Measurements from ENCODE around the gene SLC35D1. TPM values are rescaled to one million over a fixed set of nuclear protein-coding genes. Genes with fewer than 3 reads are reported as not detected.
A peak's percentile ranks its signal among the peaks of the same experiment; 100 is the strongest.

SLC35D1 gene
- total and polyA plus RNA-seq, 2 of the 8 experiments (the other 6 are each of a cell fraction or from before 2014, with no cell fraction given), result 1.2 to 2.7 TPM

DNA sequence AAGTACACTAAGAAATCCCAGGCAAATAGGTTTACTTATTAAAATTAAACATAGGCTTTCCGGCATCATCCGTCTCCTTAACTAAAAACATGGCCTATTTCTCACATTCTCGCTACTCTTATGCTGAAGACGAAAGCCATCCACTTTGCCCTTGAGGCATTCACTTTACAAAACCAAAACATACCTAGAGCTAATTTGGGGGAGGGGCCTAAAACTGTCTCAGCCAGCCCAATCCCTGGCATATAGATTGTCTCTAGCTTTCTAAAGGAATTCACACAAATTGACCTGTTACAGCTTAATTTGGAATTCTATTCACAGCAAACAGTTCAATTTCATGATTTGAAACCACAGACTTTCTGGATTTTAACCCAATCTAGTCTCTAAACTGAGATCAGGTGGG, 34.8 kb downstream of the SLC35D1 start:
- no peaks in the 10 kb centered on the region for H3K79me2 ChIP-seq (ENCODE audit: control insufficient read depth in 1 of 2, insufficient read depth in 2 of 2, low read length in 2 of 2)
- H2AFZ ChIP-seq (ENCODE audit: low read length), result no peak overlapping the region
- no peak overlapping the region for H3K4me3 ChIP-seq (ENCODE audit: extremely low read depth in 1 of 4, insufficient read depth in 2 of 4, low read depth in 3 of 4, low read length in 4 of 4)
- no peak overlapping the region for H3K4me2 ChIP-seq (ENCODE audit: insufficient read depth in 1 of 2, low read depth in 2 of 2, low read length in 2 of 2)
- 92% methylated on average over 4 of the region's 4 CpGs; no CpG with 5 or more reads in 1 of the 2 experiments for WGBS, 2 experiments (ENCODE audit: extremely low coverage in 1 of 2, insufficient coverage in 1 of 2, insufficient read length in 1 of 2, insufficient replicate concordance in 2 of 2, low coverage in 1 of 2, low lambda C conversion rate in 2 of 2, missing lambda C conversion rate in 1 of 2)
- H3K79me1 ChIP-seq (ENCODE audit: low read depth, low read length), result no peaks in the 10 kb centered on the region
- H4K5ac ChIP-seq (ENCODE audit: insufficient read length, low read depth, low read length), result no peak overlapping the region
- no peak overlapping the region for H3K27ac ChIP-seq (ENCODE audit: low read depth, low read length)
- H3K9me3 ChIP-seq (ENCODE audit: insufficient read depth in 2 of 2, low read depth in 1 of 2, low read length in 1 of 2), result no peaks in the 10 kb centered on the region
- H3K23me2 ChIP-seq (ENCODE audit: low read depth, low read length), result no peaks in the 10 kb centered on the region; the same call in 1 of the 2 replicates
- H2BK15ac ChIP-seq (ENCODE audit: low read length), result no peak overlapping the region
- TF ChIP-seq BCL11A (IDR thresholded peaks at IDR 0.05; ENCODE audit: low read depth in 2 of 2, low read length in 2 of 2) (no peak), SP2 (IDR thresholded peaks at IDR 0.05; ENCODE audit: low read length) (no peak), BRCA1 (IDR thresholded peaks at IDR 0.05; ENCODE audit: low read depth, low read length) (no peak), CHD1 (IDR thresholded peaks at IDR 0.05; ENCODE audit: low read depth, low read length) (no peak), SIRT6 (IDR thresholded peaks at IDR 0.05; ENCODE audit: low read length) (no peak), TCF12 (IDR thresholded peaks at IDR 0.05; ENCODE audit: low read depth, low read length) (no peak), PHF8 (conservative IDR thresholded peaks at IDR 0.05; ENCODE audit: low read depth, low read length) (no peak), SUZ12 (IDR thresholded peaks at IDR 0.05; ENCODE audit: low read length) (no peak)
- TF ChIP-seq, protein P1, sequence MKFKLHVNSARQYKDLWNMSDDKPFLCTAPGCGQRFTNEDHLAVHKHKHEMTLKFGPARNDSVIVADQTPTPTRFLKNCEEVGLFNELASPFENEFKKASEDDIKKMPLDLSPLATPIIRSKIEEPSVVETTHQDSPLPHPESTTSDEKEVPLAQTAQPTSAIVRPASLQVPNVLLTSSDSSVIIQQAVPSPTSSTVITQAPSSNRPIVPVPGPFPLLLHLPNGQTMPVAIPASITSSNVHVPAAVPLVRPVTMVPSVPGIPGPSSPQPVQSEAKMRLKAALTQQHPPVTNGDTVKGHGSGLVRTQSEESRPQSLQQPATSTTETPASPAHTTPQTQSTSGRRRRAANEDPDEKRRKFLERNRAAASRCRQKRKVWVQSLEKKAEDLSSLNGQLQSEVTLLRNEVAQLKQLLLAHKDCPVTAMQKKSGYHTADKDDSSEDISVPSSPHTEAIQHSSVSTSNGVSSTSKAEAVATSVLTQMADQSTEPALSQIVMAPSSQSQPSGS (IDR thresholded peaks at IDR 0.05; ENCODE audit: low read length), result no peak
- DNase-seq (ENCODE audit: low read depth in 1 of 2, low spot score in 2 of 2) (no peak), FAIRE-seq (peak; percentile 32)
- 0 out of 7 replicates have a peak, but pooled peaks cover 0 to 2% (median 0%) of the 10 kb centered on the region in 4 experiments for H3K27me3 ChIP-seq (replicated peaks in 1 of 4; ENCODE audit: control insufficient read depth in 3 of 4, extremely low read depth in 1 of 4, insufficient read depth in 3 of 4, low read length in 3 of 4)
- H4K8ac ChIP-seq (ENCODE audit: extremely low read depth, insufficient read depth, low read length), result no peak overlapping the region
- H3K36me3 ChIP-seq (ENCODE audit: control insufficient read depth in 2 of 4, insufficient read depth in 4 of 4, low read length in 3 of 4), result no peaks in the 10 kb centered on the region
- H4K91ac ChIP-seq (replicated peaks; ENCODE audit: insufficient read length, low read length), result no peak overlapping the region
- H3K4ac ChIP-seq (replicated peaks; ENCODE audit: insufficient read length, low read depth, low read length), result no peak overlapping the region
- ChIA-PET CTCF (ENCODE audit: partially characterized antibody) (interaction anchor here (1.4 to 3.5 kb wide), 6 partner anchors 15 to 194 kb away, joined by 3 to 27 read pairs (median 8); no protein-coding TSS in a partner anchor), POLR2A (ENCODE audit: partially characterized antibody) (interaction anchor here (1.2 kb wide), 2 partner anchors 14 to 18 kb away, joined by 3 to 4 read pairs; no protein-coding TSS in a partner anchor)
- H2BK12ac ChIP-seq (ENCODE audit: low read depth, low read length), result no peak overlapping the region
- no peak overlapping the region for H2BK5ac ChIP-seq (ENCODE audit: low read depth, low read length)
- H4K20me1 ChIP-seq (replicated peaks in 1 of 2; ENCODE audit: control insufficient read depth in 1 of 2, insufficient read depth in 2 of 2, low read length in 2 of 2), result peaks cover 0 to 2% of the 10 kb centered on the region in 2 experiments
- no peak overlapping the region for H2BK120ac ChIP-seq (replicated peaks; ENCODE audit: low read depth, low read length)
- H3K9ac ChIP-seq (replicated peaks in 1 of 4; ENCODE audit: extremely low read depth in 1 of 4, low read depth in 3 of 4, low read length in 3 of 4), result no peak overlapping the region
- no peak overlapping the region for H2BK20ac ChIP-seq (ENCODE audit: low read length)
- H3K14ac ChIP-seq (ENCODE audit: insufficient read length), result no peak overlapping the region
- peaks cover 0 to 12% (median 9%) of the 10 kb centered on the region in 4 experiments; a peak in 4 of 7 replicates for H3K4me1 ChIP-seq (replicated peaks in 1 of 4; ENCODE audit: control insufficient read depth in 3 of 4, insufficient read depth in 4 of 4, low read length in 3 of 4)
- no peak overlapping the region for H2AK5ac ChIP-seq (ENCODE audit: low read depth, low read length)
- no peak overlapping the region for H3K18ac ChIP-seq (ENCODE audit: extremely low read depth, low read length)
- no peak overlapping the region for H3K23ac ChIP-seq (ENCODE audit: insufficient read length)
- H3K56ac ChIP-seq (replicated peaks; ENCODE audit: insufficient read length, low read depth, low read length), result no peak overlapping the region
